NOMO-1 (cell line): Measurements from ENCODE around the gene SERPINA5.

Experiments
- DNase-seq, 2 experiments: peaks; one replicate each; lab custom pipeline; 2025; ENCODE audit not compliant: unreplicated experiment in 2 of 2; lab: John Stamatoyannopoulos, UW

The SERPINA5 gene

GRCh38 chr14:94641632-94641955, 60.4 kb downstream of the SERPINA5 start:
- no peak for DNase-seq
